ENCODE measurements around the gene TLL1. TPM values are rescaled to one million over a fixed set of nuclear protein-coding genes. Genes with fewer than 3 reads are reported as not detected.

TLL1 gene
- polyA plus RNA-seq, 2 of the 4 experiments (the other 2 are of a cell fraction), result 0.01 to 0.13 TPM

DNA sequence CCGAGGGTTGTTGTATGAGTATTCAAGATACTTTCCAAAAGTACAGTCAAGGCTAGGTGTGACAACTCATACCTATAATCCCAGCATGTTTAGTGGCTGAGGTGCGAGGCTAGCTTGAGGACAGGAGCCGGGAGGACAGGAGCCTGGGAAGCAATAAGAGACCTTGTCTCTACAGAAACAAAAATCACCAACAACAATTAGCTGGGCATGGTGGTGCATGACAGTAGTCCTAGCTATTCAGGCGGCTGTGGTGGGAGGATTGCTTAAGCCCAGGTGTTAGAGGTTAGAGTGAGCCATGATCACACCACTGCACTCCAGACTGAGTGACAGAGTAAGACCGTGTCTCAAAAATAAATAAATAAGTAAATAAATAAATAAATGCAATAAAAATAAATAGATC lies 91.6 kb downstream of the TLL1 start (continued):
- TF ChIP-seq RNF2 (IDR thresholded peaks at IDR 0.05; ENCODE audit: borderline replicate concordance, low read depth), result no peak

- ATAC-seq, result no peak
Observed at GRCh38 chr4:165965503-165965902, 92.5 kb downstream of the TLL1 start.

GRCh38 chr4:165966833-165967232 lies 93.8 kb downstream of the TLL1 start:
- Histone ChIP-seq H3K4me1 (no peaks in the 10 kb centered on the region), H3K9me3 (no peaks in the 10 kb centered on the region), H3K27ac (no peak overlapping the region), H3K4me2 (no peak overlapping the region), H3K4me3 (no peak overlapping the region)
- WGBS (ENCODE audit: missing lambda C conversion rate), result 38% methylated on average over 8 of the region's 8 CpGs
- CTCF ChIA-PET, result no interaction called here
- TF ChIP-seq ZSCAN20 (CRISPR knock-in tag; IDR thresholded peaks at IDR 0.05) (no peak), HDAC2 (IDR thresholded peaks at IDR 0.05) (no peak), RAD21 (conservative IDR thresholded peaks at IDR 0.05 in 1 of 2, IDR thresholded peaks at IDR 0.05 in 1 of 2) (no peak), HOXB13 (CRISPR knock-in tag; IDR thresholded peaks at IDR 0.05; ENCODE audit: low read depth) (no peak), JUNB (IDR thresholded peaks at IDR 0.05) (no peak), PHF8 (IDR thresholded peaks at IDR 0.05; ENCODE audit: borderline replicate concordance, low read depth) (no peak), TP53 (CRISPR knock-in tag; IDR thresholded peaks at IDR 0.05) (no peak), TFCP2L1 (CRISPR knock-in tag; IDR thresholded peaks at IDR 0.05) (no peak), ZC3H11A (IDR thresholded peaks at IDR 0.05) (no peak), KDM1A (IDR thresholded peaks at IDR 0.05; ENCODE audit: low read depth) (no peak), HEYL (CRISPR knock-in tag; IDR thresholded peaks at IDR 0.05) (no peak), CHD4 (IDR thresholded peaks at IDR 0.05; ENCODE audit: borderline replicate concordance) (no peak), NPAS2 (CRISPR knock-in tag; IDR thresholded peaks at IDR 0.05; ENCODE audit: borderline replicate concordance) (no peak), ESRRA (IDR thresholded peaks at IDR 0.05; ENCODE audit: borderline replicate concordance, low read length) (no peak), RFX5 (IDR thresholded peaks at IDR 0.05) (no peak), CBX2 (IDR thresholded peaks at IDR 0.05; ENCODE audit: borderline replicate concordance, low read depth) (no peak), EP300 (IDR thresholded peaks at IDR 0.05) (no peak), NR3C1 (IDR thresholded peaks at IDR 0.05) (no peak)
- ATAC-seq (no peak), DNase-seq (ENCODE audit: low read depth in 1 of 2, low spot score in 1 of 2) (no peak), FAIRE-seq (no peak)
- POLR2A ChIA-PET, result no interaction called here

More at GRCh38 chr4:165965503-165965902, 92.5 kb downstream of the TLL1 start:
- POLR2A ChIA-PET, result no interaction called here
- H3K27ac ChIP-seq, result no peak overlapping the region
- FAIRE-seq (no peak), DNase-seq (ENCODE audit: low read depth in 1 of 2, low spot score in 1 of 2) (no peak)
- no peaks in the 10 kb centered on the region for H3K9me3 ChIP-seq
- 21% methylated on average over 2 of the region's 2 CpGs for WGBS (ENCODE audit: missing lambda C conversion rate)
- no peak overlapping the region for H3K4me2 ChIP-seq
- no peak overlapping the region for H3K4me3 ChIP-seq
- no peaks in the 10 kb centered on the region for H3K4me1 ChIP-seq
- CTCF ChIA-PET, result no interaction called here
- TF ChIP-seq, protein P1, sequence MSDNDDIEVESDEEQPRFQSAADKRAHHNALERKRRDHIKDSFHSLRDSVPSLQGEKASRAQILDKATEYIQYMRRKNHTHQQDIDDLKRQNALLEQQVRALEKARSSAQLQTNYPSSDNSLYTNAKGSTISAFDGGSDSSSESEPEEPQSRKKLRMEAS (IDR thresholded peaks at IDR 0.05), result no peak
- TF ChIP-seq CHD2 (IDR thresholded peaks at IDR 0.05; ENCODE audit: low read length, partially characterized antibody) (no peak), EHF (CRISPR knock-in tag; IDR thresholded peaks at IDR 0.05) (no peak), KDM5A (IDR thresholded peaks at IDR 0.05) (no peak), CEBPB (IDR thresholded peaks at IDR 0.05) (no peak), RCOR1 (IDR thresholded peaks at IDR 0.05; ENCODE audit: low read depth, low read length) (no peak), CBX8 (IDR thresholded peaks at IDR 0.05) (no peak), HOXB13 (CRISPR knock-in tag; IDR thresholded peaks at IDR 0.05; ENCODE audit: low read depth) (no peak), HEYL (CRISPR knock-in tag; IDR thresholded peaks at IDR 0.05) (no peak), CBX2 (IDR thresholded peaks at IDR 0.05; ENCODE audit: borderline replicate concordance, low read depth) (no peak), ZFP36 (IDR thresholded peaks at IDR 0.05; ENCODE audit: borderline replicate concordance, partially characterized antibody) (no peak), ZNF302 (CRISPR knock-in tag; IDR thresholded peaks at IDR 0.05) (no peak), RARB (CRISPR knock-in tag; IDR thresholded peaks at IDR 0.05) (no peak), HOXA7 (CRISPR knock-in tag; IDR thresholded peaks at IDR 0.05) (no peak), ZSCAN20 (CRISPR knock-in tag; IDR thresholded peaks at IDR 0.05) (no peak)
- TF ChIP-seq, protein P2, sequence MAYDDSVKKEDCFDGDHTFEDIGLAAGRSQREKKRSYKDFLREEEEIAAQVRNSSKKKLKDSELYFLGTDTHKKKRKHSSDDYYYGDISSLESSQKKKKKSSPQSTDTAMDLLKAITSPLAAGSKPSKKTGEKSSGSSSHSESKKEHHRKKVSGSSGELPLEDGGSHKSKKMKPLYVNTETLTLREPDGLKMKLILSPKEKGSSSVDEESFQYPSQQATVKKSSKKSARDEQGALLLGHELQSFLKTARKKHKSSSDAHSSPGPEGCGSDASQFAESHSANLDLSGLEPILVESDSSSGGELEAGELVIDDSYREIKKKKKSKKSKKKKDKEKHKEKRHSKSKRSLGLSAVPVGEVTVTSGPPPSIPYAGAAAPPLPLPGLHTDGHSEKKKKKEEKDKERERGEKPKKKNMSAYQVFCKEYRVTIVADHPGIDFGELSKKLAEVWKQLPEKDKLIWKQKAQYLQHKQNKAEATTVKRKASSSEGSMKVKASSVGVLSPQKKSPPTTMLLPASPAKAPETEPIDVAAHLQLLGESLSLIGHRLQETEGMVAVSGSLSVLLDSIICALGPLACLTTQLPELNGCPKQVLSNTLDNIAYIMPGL (CRISPR knock-in tag; IDR thresholded peaks at IDR 0.05; ENCODE audit: borderline replicate concordance), result no peak
- TF ChIP-seq, protein P3, sequence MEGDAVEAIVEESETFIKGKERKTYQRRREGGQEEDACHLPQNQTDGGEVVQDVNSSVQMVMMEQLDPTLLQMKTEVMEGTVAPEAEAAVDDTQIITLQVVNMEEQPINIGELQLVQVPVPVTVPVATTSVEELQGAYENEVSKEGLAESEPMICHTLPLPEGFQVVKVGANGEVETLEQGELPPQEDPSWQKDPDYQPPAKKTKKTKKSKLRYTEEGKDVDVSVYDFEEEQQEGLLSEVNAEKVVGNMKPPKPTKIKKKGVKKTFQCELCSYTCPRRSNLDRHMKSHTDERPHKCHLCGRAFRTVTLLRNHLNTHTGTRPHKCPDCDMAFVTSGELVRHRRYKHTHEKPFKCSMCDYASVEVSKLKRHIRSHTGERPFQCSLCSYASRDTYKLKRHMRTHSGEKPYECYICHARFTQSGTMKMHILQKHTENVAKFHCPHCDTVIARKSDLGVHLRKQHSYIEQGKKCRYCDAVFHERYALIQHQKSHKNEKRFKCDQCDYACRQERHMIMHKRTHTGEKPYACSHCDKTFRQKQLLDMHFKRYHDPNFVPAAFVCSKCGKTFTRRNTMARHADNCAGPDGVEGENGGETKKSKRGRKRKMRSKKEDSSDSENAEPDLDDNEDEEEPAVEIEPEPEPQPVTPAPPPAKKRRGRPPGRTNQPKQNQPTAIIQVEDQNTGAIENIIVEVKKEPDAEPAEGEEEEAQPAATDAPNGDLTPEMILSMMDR (IDR thresholded peaks at IDR 0.05), result no peak
- TF ChIP-seq, protein P4, sequence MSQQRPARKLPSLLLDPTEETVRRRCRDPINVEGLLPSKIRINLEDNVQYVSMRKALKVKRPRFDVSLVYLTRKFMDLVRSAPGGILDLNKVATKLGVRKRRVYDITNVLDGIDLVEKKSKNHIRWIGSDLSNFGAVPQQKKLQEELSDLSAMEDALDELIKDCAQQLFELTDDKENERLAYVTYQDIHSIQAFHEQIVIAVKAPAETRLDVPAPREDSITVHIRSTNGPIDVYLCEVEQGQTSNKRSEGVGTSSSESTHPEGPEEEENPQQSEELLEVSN (IDR thresholded peaks at IDR 0.05; ENCODE audit: borderline replicate concordance, low read depth), result no peak

All from A549 (cell line).